Sciatic nerve (tissue), 2 donors: Measurements from ENCODE around the gene INPP5E. TPM values are rescaled to one million over a fixed set of nuclear protein-coding genes. Genes with fewer than 3 reads are reported as not detected.
"Not testable (repeated sequence)": the region's sequence is repeated elsewhere in the genome, so short reads cannot be mapped to it uniquely, and the experiment has no call there.

Experiments
- ATAC-seq: fragments of 200-7000 bp; cut with Tn5 transposase; one replicate; pipeline ENCODE4 v1.9.1; 2020; ENCODE audit warnings: mild to moderate bottlenecking, moderate library complexity
- DNase-seq: peaks from one replicate; pipeline ENCODE4 v3.0.0-alpha.2; 2020; ENCODE audit warnings: low spot score
- intact Hi-C: fragments of 100-400 bp; cut with DNase I; formaldehyde crosslinking; loops from one replicate; pipeline ENCODE4 v1.14.2; 2022
- total RNA-seq: library from RNA; stranded (reverse); fragmentation: NEBNext Ultra II Directional; extraction: Animal tissue kit (Norgen Biotek cat#: 25700); gene quantifications from one replicate; pipeline ENCODE4 v1.2.1, GENCODE V29; 2021
- donor health status: DM: no; HTN: no; CAD: no.
- donor health status: DM: no; HTN: no; CAD: no.

Gene INPP5E
- total RNA-seq, 1 donor from 2014 or later = 18.0 TPM

DNA sequence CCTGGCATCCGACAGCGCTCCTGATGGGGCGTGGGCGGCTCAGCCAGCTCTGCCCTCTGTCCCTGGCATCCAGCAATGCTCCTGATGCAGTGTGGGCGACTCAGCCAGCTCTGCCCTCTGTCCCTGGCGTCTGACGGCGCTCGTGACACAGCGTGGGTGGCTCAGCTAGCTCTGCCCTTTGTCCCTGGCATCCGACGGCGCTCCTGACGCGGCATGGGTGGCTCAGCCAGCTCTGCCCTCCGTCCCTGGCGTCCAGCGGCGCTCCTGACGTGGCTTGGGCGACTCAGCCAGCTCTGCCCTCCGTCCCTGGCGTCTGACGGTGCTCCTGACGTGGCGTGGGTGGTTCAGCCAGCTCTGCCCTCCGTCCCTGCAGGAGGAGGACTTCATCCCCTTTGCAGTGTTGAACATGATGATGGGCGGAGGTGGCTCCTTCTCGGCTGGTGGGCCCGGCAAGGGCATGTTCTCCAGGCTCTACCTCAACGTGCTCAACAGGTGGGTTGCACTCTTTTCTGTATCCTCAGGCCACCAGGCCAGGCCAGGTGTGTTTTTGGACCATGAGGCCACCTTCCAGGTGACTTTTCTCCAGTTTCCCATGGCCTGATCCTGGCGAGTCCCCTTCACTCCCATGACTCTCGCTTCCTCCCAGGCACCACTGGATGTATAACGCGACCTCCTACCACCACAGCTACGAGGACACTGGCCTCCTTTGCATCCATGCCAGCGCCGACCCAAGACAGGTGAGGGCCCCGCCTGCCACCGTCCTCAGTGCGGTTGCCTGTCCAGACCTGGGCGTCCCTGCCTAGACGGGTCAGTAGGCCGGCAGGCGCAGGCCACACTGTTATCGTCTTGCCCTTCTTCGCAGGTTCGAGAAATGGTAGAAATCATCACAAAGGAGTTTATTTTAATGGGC, 21.2 kb downstream of the INPP5E start:
- ATAC-seq = peak; percentile 73
- intact Hi-C loops = no loop called here
- peak; percentile 78 for DNase-seq

DNA sequence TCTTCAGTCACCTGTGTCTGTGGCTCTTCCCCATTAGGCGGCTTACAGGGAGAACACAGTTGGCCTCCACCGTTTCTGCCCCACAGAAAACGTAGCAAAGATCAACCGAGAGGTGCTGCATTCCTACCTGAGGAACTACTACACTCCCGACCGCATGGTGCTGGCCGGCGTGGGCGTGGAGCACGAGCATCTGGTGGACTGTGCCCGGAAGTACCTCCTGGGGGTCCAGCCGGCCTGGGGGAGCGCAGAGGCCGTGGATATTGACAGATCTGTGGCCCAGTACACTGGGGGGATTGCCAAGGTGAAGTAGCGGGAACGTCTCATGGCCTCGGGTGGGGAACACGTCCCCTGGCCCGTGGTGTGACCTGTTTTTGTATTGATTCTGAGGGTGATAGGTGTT, 22.7 kb downstream of the INPP5E start:
- DNase-seq (no peak), ATAC-seq (no peak)
- intact Hi-C loops = no loop called here

DNA sequence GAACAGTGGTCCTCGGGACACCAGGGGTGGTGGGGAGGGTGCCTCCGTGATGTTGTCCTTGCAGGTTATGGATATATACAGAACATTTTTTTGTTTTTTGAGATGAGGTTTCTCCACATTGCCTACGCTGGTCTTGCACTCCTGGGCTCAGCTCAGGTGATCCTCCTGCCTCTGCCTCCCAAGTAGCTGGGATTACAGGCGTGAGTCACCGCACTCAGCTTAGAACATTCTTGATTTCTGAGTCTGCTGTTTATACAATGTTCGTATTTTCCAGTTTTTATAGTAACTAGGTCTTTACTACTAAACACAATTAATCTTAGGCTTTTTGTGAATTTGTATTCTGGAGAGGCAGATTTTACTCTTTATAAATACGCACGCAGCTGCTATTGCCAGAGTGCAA, 23.2 kb downstream of the INPP5E start:
- no peak for ATAC-seq
- intact Hi-C loops = no loop called here

DNA sequence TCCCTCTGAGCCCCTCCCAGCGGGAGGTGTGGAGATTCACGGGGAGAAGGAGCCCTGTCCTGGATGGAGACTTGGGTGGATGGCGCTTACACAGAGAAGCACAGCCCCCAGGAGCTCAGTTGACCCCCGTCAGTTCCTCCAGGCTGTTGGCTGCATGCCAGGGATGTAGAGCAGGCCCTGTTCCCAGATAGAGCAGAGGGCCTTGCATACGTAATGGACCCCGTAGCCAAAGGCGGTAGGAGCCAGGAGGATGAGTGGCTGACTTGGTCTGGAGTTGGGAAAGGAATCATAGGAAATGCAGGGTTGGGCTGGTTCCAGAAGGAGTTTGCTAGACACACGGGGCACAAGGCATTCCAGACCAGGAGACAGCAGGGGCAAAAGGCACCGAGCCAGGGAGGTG, 26.7 kb downstream of the INPP5E start:
- intact Hi-C loops = no loop called here

More for the DNA sequence above, 23.2 kb downstream of the INPP5E start:
- no peak for DNase-seq

DNA sequence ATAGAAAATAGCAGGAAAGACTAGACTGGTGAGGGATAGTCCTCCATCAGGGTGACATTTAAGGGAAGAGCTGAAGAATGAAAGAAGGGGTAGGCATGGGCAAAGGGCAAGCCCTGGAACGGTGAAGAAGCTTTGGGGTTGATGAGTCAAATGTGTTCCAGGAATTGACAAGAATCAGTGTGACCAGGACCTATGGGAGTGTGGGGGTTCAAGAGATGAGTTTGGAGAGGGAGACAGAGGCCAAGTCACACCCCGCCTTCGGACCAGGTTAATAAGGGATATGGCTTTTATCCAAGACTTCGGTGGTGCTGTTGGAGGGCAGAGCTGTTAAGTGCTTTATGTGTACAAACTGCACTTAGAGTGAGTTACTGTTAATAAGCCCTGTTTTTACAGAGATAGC, 28.3 kb downstream of the INPP5E start:
- no peak for ATAC-seq
- intact Hi-C loops = no loop called here
- no peak for DNase-seq

More for the DNA sequence above, 26.7 kb downstream of the INPP5E start:
- no peak for ATAC-seq
- no peak for DNase-seq

DNA sequence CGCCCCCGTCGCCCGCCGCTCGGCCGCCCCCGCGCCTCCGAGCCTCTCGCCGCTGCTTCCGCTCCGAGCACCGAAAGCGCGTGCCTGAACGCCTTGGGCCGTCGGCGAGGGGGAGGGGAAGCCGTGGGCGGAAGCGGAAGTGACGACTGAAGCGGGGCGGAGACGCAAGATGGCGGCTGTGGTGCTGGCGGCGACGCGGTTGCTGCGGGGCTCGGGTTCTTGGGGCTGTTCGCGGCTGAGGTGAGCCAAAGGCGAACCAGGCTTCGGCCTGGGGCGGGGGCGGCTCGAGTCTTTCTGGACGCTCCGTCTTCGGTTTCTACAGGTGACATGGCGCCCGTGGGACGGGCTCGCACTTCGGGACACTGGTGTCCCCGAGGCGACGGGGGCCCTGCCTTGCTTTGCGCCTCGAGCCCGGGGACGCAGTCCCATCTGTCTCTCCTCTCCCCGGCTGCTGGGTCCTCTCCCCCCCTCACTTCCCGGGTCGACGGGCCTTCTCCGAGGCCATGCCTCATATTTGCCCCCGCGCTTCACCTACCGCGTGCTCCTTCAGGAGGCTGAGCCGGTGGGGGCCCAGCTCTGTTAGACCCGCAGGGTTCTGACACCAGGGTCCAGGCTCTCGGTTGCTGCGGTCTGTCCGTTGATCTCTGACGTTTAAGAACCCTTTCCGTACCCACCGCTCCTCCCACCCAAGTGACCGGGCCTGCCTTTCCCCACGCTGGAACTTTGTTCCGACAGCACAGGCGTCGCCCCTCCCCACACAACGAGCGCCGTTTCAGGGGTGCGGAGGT, 29.0 kb downstream of the INPP5E start, which contains the start of the genes ENTR1 and PMPCA:
TSS of gene ENTR1 (minus strand) at position 115 of the 788 bp plus-strand sequence. CDS start 217 bp downstream, outside the sequence.
TSS of gene PMPCA (plus strand) at position 159 of the 788 bp plus-strand sequence. CDS start at position 170, 11 bp downstream.
- ATAC-seq = peak; percentile 94
- intact Hi-C loops = no loop called here
- DNase-seq = peak; percentile 97

DNA sequence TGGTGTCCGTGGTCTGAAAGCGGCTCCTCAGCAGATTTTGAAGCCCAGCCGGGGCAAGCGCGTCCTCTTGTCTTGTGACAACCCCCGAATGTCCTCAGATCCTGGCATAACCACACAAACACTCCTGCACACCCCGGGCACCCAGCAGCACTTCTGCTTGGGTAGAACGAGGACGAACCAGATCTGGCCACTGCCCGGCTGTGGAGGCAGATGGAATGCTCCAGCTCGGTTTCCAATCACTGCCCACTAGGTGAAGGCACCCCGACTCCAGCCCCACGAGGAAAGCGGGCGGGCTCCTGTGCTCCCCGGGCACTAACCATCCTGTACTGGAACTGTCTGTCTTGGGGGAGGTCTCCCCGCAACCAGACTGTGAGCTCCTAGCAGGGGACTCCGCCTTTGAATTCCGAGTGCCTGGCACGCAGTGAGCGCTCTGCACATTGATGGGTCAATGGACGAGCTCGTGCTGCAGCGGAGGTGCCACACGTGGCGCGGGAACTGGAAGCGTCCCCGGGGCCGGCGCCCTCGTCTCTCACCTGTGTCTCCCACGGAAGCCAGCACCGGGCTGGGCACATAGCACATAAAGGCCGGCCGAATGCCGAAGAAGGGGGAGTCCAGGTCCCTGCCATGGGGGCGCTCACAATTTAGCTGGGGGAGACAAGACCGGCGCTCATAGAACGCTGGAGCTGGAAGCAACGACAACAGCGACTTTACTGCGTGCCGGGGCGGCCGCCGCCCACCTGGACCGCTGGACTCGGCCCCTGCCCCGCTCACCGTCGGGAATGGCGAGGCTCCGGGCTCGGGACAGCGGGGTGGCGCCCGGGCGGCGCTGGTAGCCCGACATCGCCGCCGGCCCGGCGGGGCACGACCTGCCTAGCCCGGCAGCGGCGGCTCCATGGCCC, 29.8 kb downstream of the INPP5E start:
- DNase-seq (no peak), ATAC-seq (peak; percentile 31)
- intact Hi-C loops = no loop called here

DNA sequence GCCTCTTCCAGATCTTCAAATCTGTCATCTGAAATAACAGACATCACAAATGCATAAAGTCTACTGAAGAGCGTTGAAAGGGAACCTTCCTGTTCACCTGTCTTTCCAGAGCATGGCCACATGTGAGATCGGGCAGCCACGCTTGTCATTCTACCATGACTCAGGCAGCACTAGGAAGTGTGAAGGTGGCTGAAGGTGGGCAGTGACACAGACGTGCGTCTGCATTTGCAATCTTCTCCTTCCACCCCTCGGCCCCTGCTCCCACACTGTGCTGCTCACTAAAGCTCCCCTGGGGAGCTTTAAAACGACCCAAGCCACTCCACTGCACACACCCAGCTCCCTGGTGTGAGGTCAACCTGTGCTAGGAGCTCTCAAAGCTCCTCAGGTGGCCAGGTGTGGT, 31.7 kb downstream of the INPP5E start:
- no peak for ATAC-seq
- intact Hi-C loops = no loop called here
- DNase-seq = no peak

DNA sequence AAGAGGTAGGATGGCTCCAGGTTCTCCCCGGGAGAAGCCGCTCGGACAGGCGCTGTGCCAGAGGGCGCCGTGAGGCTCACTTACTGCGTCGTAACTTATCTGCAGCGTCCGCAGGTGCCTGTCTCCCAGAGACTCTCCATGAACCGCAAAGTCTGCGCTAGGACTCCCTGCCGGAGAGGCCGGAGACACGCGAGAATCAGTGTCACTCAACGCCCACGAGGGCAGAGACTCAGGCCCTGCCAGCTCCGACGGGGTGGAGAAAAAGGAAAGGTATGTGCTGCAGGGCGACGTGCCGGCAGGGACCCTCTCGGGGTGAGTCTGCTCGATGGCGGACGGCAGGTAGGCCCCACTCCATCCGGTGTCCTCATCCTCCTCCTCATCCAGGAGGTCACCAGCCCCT, 32.6 kb downstream of the INPP5E start:
- intact Hi-C loops, ATAC-seq, DNase-seq: not testable (repeated sequence)

DNA sequence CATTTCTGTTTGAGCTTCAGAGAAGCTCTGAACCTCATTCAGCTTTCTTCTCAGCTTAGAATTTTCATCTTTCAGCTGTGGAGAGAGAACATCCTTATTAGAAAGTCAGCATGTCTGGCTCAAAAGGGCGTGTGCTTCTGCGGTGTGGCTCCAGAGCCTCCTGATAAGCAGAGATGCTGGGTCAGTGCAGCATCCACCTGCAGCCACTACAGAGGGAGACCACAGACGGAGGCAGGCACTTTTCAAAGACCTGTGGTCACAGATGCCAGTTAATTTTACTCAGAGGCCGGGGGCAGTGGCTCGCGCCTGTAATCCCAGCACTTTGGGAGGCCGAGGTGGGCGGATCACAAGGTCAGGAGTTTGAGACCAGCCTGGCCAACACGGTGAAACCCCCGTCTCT, 33.7 kb downstream of the INPP5E start:
- DNase-seq, intact Hi-C loops, ATAC-seq: not testable (repeated sequence)

DNA sequence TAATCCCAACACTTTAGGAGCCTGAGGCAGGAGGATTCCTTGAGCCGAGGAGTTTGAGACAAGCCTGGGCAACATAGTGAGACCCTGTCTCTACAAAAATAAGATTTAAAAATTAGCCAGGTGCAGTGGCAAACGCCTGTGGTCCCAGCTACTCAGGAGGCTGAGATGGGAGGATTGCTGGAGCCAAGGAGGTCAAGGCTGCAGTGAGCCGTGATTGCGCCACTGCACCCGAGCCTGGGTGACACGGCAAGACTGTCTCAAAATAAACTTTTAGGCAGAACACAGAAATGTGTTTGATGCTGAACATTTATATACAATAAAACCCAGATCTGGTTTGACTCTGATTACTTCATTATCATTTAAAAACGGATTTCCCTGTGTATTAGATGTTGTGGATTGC, 34.2 kb downstream of the INPP5E start:
- intact Hi-C loops = no loop called here
- ATAC-seq (no peak), DNase-seq (no peak)

DNA sequence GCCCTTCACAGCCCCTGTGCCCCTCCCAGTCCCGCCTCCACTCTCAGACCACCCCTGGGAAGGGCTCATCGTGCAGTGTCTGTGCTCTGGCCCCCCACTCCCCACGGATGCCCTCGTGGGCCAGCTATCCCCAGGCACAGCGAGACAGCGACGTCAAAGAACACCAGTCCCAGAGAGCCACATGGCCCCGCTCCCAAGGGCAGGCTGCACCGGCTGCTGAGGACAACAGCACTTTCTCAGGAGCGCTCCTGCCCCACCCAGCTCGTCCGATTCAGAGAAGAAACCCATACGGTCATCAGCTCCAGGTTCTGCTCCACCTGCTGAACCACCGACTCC, 34.9 kb downstream of the INPP5E start:
- DNase-seq = no peak
- ATAC-seq = no peak
- intact Hi-C loops = no loop called here

DNA sequence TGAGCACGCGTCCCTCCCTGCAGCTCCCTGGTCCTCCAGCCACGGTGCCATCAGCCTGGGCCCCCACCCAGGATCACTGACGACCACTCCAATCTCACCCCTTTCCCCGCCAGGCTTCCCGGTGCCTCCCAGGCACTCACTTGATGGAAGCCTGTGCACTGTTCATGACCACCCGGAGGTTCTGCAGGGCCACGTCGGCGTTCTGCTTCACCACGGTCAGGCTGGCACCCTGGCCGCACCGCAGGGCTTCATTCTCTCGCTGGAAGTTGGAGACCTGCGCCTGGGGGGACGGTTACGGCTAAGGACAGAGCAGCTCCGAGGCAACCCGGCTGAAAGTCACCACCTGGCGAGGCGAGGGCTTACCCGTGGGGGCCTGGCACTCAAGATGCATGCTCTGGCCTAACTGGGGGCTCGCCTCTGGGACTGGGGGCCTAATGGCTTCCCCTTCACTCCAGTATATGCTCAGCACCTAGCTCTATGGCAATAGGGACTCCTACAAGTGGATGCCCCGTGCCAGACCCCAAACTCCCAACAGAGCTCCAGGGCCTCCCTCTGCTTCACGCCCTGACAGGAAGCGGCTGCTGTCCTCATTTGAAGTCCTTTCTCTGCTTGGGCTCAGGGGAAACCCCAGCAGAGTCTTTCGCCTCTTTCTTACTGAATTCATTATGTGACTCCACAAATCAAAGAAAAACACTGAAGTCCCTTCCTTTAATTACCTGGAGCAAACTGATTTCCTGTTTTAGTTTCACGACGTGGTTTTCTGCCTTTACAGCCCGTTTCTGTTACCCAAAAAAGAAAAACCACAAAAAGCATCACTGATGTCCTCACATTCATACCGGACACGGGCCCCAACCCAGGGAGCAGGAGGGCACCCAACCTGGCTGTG, 35.5 kb downstream of the INPP5E start:
- intact Hi-C loops = no loop called here

DNA sequence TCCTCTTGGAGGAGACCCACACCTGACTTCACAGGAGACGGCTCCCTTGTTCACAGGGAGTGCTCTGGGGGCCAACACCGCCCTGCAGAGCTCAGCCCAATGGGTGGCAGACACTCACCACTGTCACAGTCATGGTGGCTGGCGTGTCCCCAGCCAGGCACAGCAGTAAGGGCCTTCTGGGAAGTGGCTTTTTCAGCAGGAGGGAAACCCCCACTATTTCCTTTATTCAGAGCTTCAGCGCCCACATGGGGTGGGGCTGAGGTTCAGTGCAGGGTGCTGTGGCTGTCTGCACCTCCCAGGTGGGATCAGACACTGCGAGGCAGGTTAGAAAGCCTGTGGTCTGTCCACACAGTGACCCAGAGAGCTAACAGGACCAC, 36.1 kb downstream of the INPP5E start:
- intact Hi-C loops = no loop called here
- ATAC-seq = no peak
- DNase-seq = no peak

More for the DNA sequence above, 35.5 kb downstream of the INPP5E start:
- ATAC-seq = no peak
- no peak for DNase-seq

DNA sequence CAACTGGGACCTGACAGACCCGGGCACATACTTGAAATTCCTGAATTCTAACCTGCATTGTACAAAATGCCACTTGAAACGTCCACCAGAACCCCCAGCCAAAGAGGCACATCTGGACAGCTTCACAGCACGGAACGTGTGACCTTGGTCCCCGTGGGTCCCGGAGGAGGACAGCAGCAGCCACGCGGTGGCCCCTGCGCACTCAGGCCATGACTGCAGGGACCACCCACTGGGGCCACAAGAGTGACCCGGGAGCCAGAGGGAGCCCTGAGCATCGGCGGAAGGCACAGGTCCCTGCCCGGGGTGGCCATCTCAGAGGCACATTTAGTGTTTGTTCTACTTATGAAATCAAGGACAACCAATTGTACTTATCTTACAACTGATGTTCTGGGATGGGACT, 37.6 kb downstream of the INPP5E start:
- ATAC-seq (no peak), DNase-seq (no peak)
- intact Hi-C loops = no loop called here

DNA sequence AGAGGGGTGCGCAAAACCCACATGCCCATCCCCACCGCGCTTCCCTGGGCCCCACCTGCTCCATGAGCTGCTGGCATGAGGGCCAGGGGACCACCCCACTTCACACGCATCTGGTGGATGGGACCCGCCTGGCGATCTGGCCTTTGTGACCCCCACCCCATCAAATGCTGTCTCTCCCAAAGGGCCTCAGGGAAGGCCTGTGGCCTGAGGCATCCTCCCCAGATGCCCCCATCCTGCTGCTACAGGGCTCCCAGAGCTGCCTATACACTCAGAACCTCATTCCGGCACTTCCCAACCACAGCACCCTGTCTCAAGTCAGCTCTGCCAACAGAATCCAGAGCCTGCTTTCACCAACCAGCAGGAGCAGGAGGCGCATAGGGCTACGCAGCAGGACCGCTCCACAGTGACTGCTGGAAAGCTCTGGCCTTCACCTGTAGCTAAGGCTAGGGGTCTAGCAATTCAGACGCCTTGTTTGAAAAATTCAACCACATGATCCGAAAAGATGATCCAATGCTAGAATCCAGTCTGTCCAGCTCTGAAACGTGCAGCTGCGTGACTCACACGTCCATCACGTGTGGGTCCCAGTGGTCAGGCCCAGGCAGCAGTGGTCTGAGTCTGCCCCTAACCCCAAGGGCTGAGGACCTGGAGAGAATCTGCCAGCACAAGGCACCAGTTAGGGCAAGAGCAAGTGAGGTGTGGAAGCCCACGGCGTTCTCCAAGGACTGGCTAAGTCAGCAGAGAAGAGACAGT, 38.3 kb downstream of the INPP5E start:
- intact Hi-C loops = no loop called here
- DNase-seq (no peak), ATAC-seq (no peak)

DNA sequence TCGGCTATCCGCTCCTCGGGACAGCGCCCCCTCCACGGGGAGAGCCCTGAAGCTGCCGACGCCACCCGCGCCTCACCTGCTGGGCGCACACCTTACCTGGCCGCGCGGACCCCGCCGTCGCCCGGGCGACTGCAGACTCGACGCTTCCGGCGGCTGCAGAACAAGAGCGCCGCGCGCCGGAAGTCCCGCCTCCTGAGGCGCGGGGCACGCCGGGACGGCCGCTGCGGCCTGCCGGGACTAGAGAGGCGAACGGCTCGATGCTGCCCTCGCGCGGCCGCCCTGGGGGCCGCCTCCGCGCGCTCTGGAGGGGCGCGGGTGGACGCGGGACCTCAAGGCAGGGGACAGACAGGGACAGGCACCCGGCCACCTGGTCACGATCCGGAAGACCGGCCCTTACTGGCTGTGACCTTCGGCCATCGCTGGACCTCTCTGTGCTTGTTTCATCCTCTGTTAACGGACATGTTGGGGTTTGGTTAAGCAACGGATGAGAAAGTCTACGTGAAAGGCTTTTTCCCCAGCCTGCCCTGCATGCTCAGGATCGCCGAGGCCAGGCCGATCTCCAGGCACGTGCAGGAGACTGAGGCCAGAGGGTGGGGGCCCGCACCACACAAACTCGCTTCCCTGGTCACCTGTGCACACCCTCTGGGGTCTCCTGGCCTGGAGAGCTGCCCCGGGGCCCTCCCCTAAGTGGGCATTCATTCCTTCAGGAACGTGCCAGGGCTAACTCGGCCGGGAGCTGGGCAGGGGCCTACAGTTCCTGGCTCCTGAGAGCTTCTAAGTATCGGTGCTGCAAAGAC, 39.4 kb downstream of the INPP5E start, which contains the start of gene SNAPC4:
TSS of gene SNAPC4 (minus strand) at position 133 of the 797 bp plus-strand sequence. CDS start 1,742 bp downstream, outside the sequence.
- DNase-seq = peak; percentile 91
- peak; percentile 88 for ATAC-seq
- intact Hi-C loops = no loop called here
